OCI-LY1 (cell line): Measurements from ENCODE around the gene LSS.
"Not testable (repeated sequence)": the region's sequence is repeated elsewhere in the genome, so short reads cannot be mapped to it uniquely, and the experiment has no call there.

Experiments
- H2AFZ ChIP-seq: fragments of 200-600 bp; sonication (generic), shearing (Covaris generic); 2 replicates; pipeline ENCODE4 v1.6.0; 2014; ENCODE audit warnings: antibody characterized with exemption, mild to moderate bottlenecking, low read length
- H3F3A ChIP-seq: fragments of 200-600 bp; sonication (generic), shearing (Covaris generic); 2 replicates; pipeline ENCODE4 v1.6.0; 2014; ENCODE audit warnings: mild to moderate bottlenecking, antibody characterized with exemption, low read length, moderate library complexity; ENCODE audit not compliant: insufficient read depth
- H3K27ac ChIP-seq: fragments of 200-600 bp; sonication (generic); 2 replicates; pipeline ENCODE4 v1.5.1; 2014; ENCODE audit warnings: low read length, mixed run types, mild to moderate bottlenecking, low read depth; ENCODE audit not compliant: poor library complexity, severe bottlenecking
- H3K27me3 ChIP-seq: fragments of 200-600 bp; sonication (generic); 2 replicates; pipeline ENCODE4 v1.6.0; 2014; ENCODE audit warnings: antibody characterized with exemption, mild to moderate bottlenecking, low read length, moderate library complexity; ENCODE audit not compliant: insufficient read depth
- H3K36me3 ChIP-seq: fragments of 200-600 bp; sonication (generic); 2 replicates; pipeline ENCODE4 v1.6.1; 2014; ENCODE audit warnings: mild to moderate bottlenecking, antibody characterized with exemption, low read length, moderate library complexity, mixed read lengths; ENCODE audit not compliant: insufficient read depth
- H3K4me1 ChIP-seq: fragments of 200-600 bp; sonication (generic); 2 replicates; pipeline ENCODE4 v1.5.1; 2014; ENCODE audit warnings: mild to moderate bottlenecking, low read length, moderate library complexity; ENCODE audit not compliant: insufficient read depth, severe bottlenecking
- H3K4me2 ChIP-seq: fragments of 200-600 bp; sonication (generic), shearing (Covaris generic); 2 replicates; pipeline ENCODE4 v1.6.1; 2014; ENCODE audit warnings: low read length
- H3K4me3 ChIP-seq: fragments of 200-600 bp; sonication (generic); 2 replicates; pipeline ENCODE4 v1.5.1; 2014; ENCODE audit warnings: low read length, low read depth, mild to moderate bottlenecking, mixed read lengths; ENCODE audit not compliant: poor library complexity, severe bottlenecking
- H3K79me2 ChIP-seq: fragments of 200-600 bp; shearing (Covaris generic); 2 replicates; pipeline ENCODE4 v1.6.1; 2016; ENCODE audit warnings: mixed run types, low read length, mixed read lengths; ENCODE audit not compliant: insufficient read depth
- H3K9ac ChIP-seq: fragments of 200-600 bp; sonication (generic), shearing (Covaris generic); 2 replicates; pipeline ENCODE4 v1.6.1; 2014; ENCODE audit warnings: mild to moderate bottlenecking, low read length, mixed read lengths
- H3K9me2 ChIP-seq: fragments of 200-600 bp; sonication (generic), shearing (Covaris generic); 2 replicates; pipeline ENCODE4 v1.6.1; 2014; ENCODE audit warnings: low read depth, mild to moderate bottlenecking, low read length, mixed read lengths
- H3K9me3 ChIP-seq: fragments of 200-600 bp; shearing (Covaris generic); 2 replicates; pipeline ENCODE4 v1.6.1; 2014; ENCODE audit warnings: low read length, mixed read lengths
- H4K20me1 ChIP-seq: fragments of 200-600 bp; sonication (generic), shearing (Covaris generic); 2 replicates; pipeline ENCODE4 v1.6.0; 2016; ENCODE audit warnings: mild to moderate bottlenecking, low read length; ENCODE audit not compliant: insufficient read depth
- CTCF ChIP-seq: fragments of 200-600 bp; sonication (generic), shearing (Covaris generic); IDR thresholded peaks from 2 replicates; pipeline ENCODE4 v1.5.1; 2017; ENCODE audit warnings: mild to moderate bottlenecking, antibody characterized with exemption, low read length, moderate library complexity, mixed read lengths
- EZH2 ChIP-seq: fragments of 200-600 bp; sonication (generic), shearing (Covaris generic); IDR thresholded peaks from 2 replicates; pipeline ENCODE4 v1.8.0; 2017; ENCODE audit warnings: borderline replicate concordance, mixed run types, mild to moderate bottlenecking, antibody characterized with exemption, low read length, moderate library complexity, mixed read lengths

The LSS gene

GRCh38 chr21:46180079-46180722, 48.4 kb downstream of the LSS start:
- H3F3A ChIP-seq: no peaks in the 10 kb centered on the region
- H3K27me3 ChIP-seq: no peaks in the 10 kb centered on the region
- no peak overlapping the region for H3K27ac ChIP-seq
- H3K9ac ChIP-seq: no peak overlapping the region
- no peak overlapping the region for H2AFZ ChIP-seq
- H4K20me1 ChIP-seq: no peaks in the 10 kb centered on the region
- H3K9me3 ChIP-seq: no peaks in the 10 kb centered on the region
- H3K4me3 ChIP-seq: no peak overlapping the region
- H3K9me2 ChIP-seq: no peaks in the 10 kb centered on the region
- H3K79me2 ChIP-seq: no peaks in the 10 kb centered on the region
- H3K36me3 ChIP-seq: no peaks in the 10 kb centered on the region; the same call in 1 of the 2 replicates
- H3K4me1 ChIP-seq: peaks cover 10% of the 10 kb centered on the region
- no peak for TF ChIP-seq CTCF
- TF ChIP-seq EZH2: no peak
- no peak overlapping the region for H3K4me2 ChIP-seq

- Histone ChIP-seq H3K27ac (no peak overlapping the region), H2AFZ (no peak overlapping the region), H3K27me3 (no peaks in the 10 kb centered on the region; the same call in 1 of the 2 replicates), H3K4me3 (no peak overlapping the region), H3F3A (no peaks in the 10 kb centered on the region), H3K4me1 (peaks cover 9% of the 10 kb centered on the region), H3K36me3 (no peaks in the 10 kb centered on the region; the same call in 1 of the 2 replicates), H3K9me3 (peaks cover 3% of the 10 kb centered on the region; the same call in 1 of the 2 replicates), H4K20me1 (no peaks in the 10 kb centered on the region), H3K4me2 (no peak overlapping the region), H3K79me2 (no peaks in the 10 kb centered on the region), H3K9me2 (no peaks in the 10 kb centered on the region), H3K9ac (no peak overlapping the region)
- TF ChIP-seq EZH2 (no peak), CTCF (no peak)
Measured at GRCh38 chr21:46179708-46180078, 48.9 kb downstream of the LSS start.

- TF ChIP-seq CTCF (no peak), EZH2 (no peak)
- no peak overlapping the region for H3K27ac ChIP-seq
- H3K27me3 ChIP-seq: no peaks in the 10 kb centered on the region; the same call in 1 of the 2 replicates
- H3K9me2 ChIP-seq: no peaks in the 10 kb centered on the region
- H4K20me1 ChIP-seq: no peaks in the 10 kb centered on the region
- H3K9ac ChIP-seq: no peak overlapping the region
- H3F3A ChIP-seq: no peaks in the 10 kb centered on the region
- H3K4me1 ChIP-seq: peaks cover 9% of the 10 kb centered on the region
- no peak overlapping the region for H3K4me3 ChIP-seq
- peaks cover 3% of the 10 kb centered on the region; the same call in 1 of the 2 replicates for H3K9me3 ChIP-seq
- H3K36me3 ChIP-seq: no peaks in the 10 kb centered on the region; the same call in 1 of the 2 replicates
- H3K79me2 ChIP-seq: no peaks in the 10 kb centered on the region
- H2AFZ ChIP-seq: no peak overlapping the region
- H3K4me2 ChIP-seq: no peak overlapping the region
Measured at GRCh38 chr21:46178961-46179360, 49.6 kb downstream of the LSS start.

GRCh38 chr21:46176443-46177129, 52.0 kb downstream of the LSS start:
- not testable (repeated sequence) for H3K4me1 ChIP-seq, H2AFZ ChIP-seq, H3K27me3 ChIP-seq, H3K4me2 ChIP-seq, H3K9ac ChIP-seq, H3K4me3 ChIP-seq, H4K20me1 ChIP-seq, H3F3A ChIP-seq, H3K9me2 ChIP-seq, H3K79me2 ChIP-seq, H3K27ac ChIP-seq, H3K36me3 ChIP-seq, H3K9me3 ChIP-seq
